ENCODE measurements around the gene DNAJC5.
"Not testable (repeated sequence)": the region's sequence is repeated elsewhere in the genome, so short reads cannot be mapped to it uniquely, and the experiment has no call there.

Gene DNAJC5, protein sequence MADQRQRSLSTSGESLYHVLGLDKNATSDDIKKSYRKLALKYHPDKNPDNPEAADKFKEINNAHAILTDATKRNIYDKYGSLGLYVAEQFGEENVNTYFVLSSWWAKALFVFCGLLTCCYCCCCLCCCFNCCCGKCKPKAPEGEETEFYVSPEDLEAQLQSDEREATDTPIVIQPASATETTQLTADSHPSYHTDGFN

DNA sequence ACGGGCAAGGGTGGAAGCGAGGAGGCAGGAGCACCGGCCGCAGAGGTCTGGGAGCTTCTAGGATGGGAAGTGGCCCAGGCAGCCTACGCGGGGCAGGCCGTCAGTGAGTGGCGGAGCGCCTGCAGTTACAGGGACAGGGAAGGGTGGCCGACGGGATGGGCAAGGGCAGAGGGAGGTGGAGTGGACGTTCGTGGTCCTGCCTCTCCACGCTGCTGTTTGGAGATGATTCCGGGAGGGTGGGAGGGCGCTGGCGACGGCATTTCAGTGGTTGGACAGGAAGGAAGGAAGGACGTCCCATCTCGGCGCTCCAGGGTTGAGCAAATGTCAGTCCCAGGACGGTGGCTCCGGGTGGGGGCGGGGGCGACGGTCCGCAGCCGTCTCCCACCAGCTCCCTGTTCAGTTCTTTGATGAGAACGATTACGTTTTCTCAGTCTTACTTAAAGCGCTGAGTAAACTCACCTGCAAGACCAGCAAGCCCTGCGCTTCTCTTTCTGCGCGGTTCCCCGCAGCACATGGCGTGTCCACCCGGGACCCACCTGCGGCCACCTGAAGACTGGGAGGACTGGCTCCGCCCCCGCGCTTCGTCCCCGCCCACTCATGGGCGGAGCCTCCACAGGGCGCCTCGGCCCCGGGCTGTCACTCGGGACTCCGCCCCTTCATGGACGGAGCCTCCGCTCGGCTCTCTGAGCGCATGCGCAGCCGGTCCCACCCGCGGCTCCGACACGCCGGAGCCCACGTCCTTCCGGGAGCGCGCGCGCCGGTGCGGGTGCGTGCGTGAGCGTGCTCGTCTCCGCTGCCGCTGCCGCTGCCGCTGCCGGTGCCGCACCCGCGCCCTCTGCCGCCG is at the start of gene DNAJC5:
DNAJC5 (plus strand) TSS at position 769 of the 844 bp plus-strand sequence. CDS start 33,220 bp downstream, outside the sequence.
- DNase-seq (ENCODE audit: low read depth in 1 of 2, low spot score in 1 of 2) = peak; percentile 99 to 100
- no peak; the same call in 1 of the 2 replicates for TF ChIP-seq JUND (IDR thresholded peaks at IDR 0.05; ENCODE audit: low read depth)
- in situ Hi-C loops (cut with HindIII; ENCODE audit: low pct_unique_long_range_greater_than_20kb, low sequenced_read_pairs) = no loop called here

DNA sequence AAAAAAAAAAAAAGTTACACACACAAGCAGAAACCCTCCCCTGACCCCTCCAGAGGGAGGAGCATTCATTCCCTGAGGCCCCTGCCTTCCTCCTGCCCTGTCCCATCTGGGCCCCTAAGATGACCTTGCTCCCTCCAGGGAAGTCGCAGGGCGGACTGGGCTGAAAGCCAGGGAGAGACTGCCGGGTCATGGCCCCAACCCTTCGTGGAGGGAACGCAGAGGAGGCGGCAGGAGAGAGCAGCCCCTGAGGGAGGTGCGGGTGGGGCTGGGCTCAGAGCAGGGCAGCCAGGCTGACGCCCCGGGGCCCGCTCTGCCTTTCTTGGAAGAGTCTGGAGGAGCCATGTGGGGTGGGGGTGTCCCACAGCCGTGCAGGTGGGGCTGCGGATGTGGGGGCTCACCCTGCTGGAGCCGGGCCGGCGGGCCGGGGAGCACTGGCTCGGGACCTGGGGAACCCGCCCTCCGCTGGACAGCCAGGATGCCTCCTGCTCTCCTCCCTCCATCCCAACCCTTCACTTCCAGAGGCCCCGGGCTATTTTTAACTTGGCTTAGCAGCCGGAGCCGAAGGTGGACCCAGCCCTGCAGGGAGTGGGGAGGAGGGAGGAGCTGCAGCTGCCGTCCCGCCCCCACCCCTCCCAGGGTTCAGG is 48.7 kb upstream of the DNAJC5 start:
- peak in 1 of 2 experiments; percentile 68 for DNase-seq (ENCODE audit: low read depth in 1 of 2, low spot score in 1 of 2)
- no peak for TF ChIP-seq JUND (IDR thresholded peaks at IDR 0.05; ENCODE audit: low read depth)
- in situ Hi-C loops (cut with HindIII; ENCODE audit: low pct_unique_long_range_greater_than_20kb, low sequenced_read_pairs) = no loop called here

DNA sequence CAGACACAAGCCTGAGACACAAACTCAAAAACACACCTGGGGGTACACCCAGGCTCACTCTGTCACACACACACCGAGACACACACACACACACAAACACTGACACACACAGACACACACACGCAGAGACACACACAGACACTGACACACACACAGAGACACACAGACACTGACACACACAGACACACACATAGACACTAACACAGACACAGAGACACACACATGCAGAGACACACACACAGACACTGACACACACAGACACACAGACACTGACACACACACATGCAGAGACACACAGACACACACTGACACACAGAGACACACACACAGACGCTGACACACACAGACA is 48.1 kb upstream of the DNAJC5 start:
- TF ChIP-seq JUND (IDR thresholded peaks at IDR 0.05; ENCODE audit: low read depth) = no peak
- DNase-seq (ENCODE audit: low read depth in 1 of 2, low spot score in 1 of 2) = no peak
- in situ Hi-C loops (cut with HindIII; ENCODE audit: low pct_unique_long_range_greater_than_20kb, low sequenced_read_pairs) = no loop called here

DNA sequence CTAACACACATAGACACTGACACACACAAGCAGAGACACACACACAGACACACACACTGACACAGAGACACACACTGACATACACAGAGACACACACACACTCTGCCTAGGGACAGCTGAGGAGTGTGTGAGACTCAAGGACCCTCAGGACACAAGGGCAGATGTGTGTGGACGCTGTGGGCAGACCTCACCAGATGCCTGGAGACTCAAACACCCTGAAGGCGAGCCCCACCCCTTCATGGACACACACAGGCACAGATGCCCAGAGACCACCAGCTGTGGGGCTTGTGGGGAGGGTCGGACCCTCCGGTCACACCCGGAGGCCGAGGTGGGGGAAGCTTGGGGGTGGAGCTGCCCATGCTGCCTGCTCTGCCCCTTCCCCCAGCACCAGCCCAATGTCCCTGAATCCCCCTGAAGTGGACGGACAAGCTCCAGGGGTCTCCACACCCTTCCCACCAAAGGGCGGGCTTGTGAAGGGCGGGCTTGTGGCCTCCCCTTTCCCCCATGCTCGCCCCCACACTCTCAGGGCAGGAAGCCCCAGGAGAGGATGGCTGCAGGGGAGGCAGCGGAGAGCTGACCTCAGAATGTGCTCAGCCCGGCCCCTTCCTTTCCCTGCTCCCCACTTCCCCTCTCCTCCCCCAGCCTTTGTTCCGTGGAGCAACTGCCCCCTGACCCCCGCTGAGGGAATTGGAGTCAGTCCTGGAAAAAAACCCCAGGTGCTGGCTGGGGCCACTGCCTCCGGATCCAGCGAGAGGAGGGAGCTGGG is 47.5 kb upstream of the DNAJC5 start:
- TF ChIP-seq JUND (IDR thresholded peaks at IDR 0.05; ENCODE audit: low read depth) = no peak
- in situ Hi-C loops (cut with HindIII; ENCODE audit: low pct_unique_long_range_greater_than_20kb, low sequenced_read_pairs) = no loop called here
- DNase-seq (ENCODE audit: low read depth in 1 of 2, low spot score in 1 of 2) = no peak

DNA sequence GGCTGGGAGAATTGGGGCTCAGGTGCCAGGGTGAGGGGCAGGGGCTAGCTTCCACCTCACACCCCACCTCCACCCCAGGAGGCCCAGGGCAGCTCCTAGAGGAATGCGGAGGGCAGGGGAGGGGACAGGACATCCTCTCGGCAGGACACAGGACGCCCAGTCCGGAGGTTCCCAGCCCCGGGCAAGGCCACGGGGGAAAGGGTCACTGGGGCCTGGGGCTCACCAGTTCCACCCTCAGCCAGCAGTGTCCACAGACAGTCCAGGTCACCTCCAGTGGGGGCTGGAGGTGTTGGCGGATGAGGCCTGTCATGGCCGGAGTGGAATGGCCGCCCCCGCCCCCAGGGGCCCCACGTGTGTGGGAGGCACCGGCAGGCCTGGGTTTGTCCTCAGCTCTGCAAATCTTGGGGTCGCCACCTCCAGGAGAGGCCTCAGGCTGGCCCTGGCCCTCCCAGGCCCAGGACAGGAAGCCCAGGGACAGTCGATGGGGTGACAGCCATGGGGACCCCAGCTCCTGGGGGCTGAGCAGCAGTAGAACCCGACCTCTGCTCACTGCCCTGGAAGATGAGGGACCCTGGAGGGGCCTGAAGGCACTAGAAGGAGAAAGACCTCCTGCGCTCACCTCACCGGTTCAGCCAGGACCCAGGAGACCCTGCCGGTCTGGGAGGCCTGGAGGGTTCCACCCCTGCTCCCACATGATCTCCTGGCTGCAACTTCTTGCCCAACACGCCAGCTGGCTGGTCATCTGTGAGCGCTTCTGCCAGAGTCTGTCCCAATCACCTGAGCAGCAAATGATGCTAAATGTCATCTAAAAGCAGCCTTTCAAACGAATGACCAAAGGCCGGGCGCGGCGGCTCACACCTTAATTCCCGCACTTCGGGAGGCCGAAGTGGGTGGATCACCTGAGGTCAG is 46.7 kb upstream of the DNAJC5 start:
- no peak for DNase-seq (ENCODE audit: low read depth in 1 of 2, low spot score in 1 of 2)
- in situ Hi-C loops (cut with HindIII; ENCODE audit: low pct_unique_long_range_greater_than_20kb, low sequenced_read_pairs) = no loop called here

DNA sequence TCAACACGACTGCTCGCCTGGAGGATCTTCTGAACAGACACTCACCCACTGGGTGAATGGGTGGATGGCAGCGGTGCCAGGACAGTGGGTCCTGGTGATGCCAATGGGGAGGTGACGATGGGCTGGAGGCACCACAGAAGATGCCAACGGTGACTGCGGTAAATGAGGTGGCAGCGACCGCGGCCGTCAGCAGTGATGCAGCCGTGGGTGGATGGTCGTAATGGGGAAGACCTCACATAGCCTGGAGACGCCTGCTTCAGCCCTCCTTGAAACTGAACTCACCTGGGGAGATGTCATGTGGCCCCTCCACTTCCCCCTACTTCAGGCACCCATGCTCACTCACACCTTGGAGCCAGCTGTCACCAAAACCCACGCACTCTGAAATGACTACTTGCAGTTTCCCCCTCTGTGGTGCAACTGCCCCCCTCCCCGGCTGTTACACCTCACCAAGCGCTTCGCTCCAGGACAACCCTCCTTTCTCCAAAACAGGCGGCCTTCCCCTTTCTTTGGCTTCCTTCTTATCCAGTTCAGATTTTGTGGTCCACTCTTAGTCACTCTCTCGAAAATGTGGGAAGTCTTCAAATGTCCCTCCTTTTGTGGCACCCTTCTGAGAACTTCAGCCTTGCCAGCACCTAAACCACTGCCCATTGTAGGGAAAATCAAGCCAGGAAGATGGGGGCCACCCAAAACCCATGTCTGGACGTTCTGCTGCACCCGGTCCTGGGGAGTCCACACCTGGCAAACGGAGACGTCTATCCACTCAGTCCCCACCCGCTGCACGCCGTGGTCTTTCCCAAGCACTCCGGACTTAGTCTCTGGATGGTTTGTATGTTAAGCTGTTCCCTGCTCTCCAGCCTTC is 44.0 kb upstream of the DNAJC5 start:
- no peak for DNase-seq (ENCODE audit: low read depth in 1 of 2, low spot score in 1 of 2)
- in situ Hi-C loops (cut with HindIII; ENCODE audit: low pct_unique_long_range_greater_than_20kb, low sequenced_read_pairs) = no loop called here
- no peak for TF ChIP-seq JUND (IDR thresholded peaks at IDR 0.05; ENCODE audit: low read depth)

More for the DNA sequence above, 46.7 kb upstream of the DNAJC5 start:
- TF ChIP-seq JUND (IDR thresholded peaks at IDR 0.05; ENCODE audit: low read depth) = no peak

DNA sequence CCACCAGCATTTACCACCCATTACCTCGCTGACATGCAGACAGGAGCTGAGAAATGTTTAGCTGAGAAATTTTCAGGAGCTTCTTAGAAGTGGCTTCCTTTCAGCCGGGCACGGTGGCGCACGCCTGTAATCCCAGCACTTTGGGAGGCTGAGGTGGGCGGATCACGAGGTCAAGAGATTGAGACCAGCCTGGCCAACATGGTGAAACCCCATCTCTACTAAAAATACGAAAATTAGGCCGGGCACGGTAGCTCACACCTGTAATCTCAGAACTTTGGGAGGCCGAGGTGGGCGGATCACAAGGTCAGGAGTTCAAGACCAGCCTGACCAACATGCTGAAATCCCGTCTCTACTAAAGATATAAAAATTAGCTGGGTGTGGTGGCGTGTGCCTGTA is 43.4 kb upstream of the DNAJC5 start:
- DNase-seq (ENCODE audit: low read depth in 1 of 2, low spot score in 1 of 2); in situ Hi-C loops (cut with HindIII; ENCODE audit: low pct_unique_long_range_greater_than_20kb, low sequenced_read_pairs): not testable (repeated sequence)

DNA sequence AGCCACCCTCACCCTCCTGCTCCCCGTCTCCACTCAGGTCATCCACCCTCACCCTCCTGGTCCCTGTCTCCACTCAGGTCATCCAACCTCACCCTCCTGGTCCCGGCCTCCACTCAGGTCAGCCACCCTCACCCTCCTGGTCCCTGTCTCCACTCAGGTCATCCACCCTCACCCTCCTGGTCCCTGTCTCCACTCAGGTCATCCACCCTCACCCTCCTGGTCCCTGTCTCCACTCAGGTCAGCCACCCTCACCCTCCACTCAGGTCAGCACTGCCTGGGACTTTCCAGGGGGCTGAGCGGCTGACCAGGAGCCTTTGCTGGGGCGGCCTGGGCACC is 41.2 kb upstream of the DNAJC5 start:
- DNase-seq (ENCODE audit: low read depth in 1 of 2, low spot score in 1 of 2); in situ Hi-C loops (cut with HindIII; ENCODE audit: low pct_unique_long_range_greater_than_20kb, low sequenced_read_pairs): not testable (repeated sequence)

DNA sequence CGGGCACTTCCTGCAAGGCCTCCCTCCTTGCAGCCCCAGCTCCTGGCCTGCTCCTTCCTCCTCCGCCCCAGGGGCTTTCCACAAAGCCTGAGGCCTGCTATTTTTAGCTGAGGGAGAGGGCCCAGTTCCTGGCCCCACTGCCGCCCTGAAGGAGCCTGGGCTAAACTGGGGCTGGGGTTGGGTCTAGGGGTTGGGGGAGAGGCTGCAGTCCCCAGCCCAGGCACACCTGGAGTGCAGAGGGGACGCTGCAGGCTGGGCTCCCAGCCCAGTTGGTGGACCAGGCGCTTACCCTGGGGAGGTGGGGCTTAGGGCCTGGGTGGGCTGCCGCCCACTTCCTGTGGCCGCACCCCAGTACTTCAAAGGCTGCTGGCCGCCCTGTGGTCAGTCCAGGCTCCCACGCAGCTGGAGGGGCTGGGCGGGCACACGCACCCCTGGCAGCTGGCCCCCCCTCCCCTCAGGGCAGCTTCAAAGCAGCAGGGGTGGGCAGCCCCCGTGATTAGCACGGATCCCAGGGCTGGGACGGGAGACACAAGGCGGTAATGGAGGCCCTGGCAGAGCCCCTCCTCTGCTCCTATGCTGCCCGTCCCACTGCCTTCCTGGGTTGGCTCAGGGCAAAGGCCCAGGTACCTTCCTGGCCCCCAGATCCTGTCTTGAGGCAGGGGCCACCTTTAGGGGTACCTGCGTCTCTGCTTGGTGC is 40.7 kb upstream of the DNAJC5 start:
- no peak for DNase-seq (ENCODE audit: low read depth in 1 of 2, low spot score in 1 of 2)
- no peak for TF ChIP-seq JUND (IDR thresholded peaks at IDR 0.05; ENCODE audit: low read depth)
- in situ Hi-C loops (cut with HindIII; ENCODE audit: low pct_unique_long_range_greater_than_20kb, low sequenced_read_pairs) = no loop called here

DNA sequence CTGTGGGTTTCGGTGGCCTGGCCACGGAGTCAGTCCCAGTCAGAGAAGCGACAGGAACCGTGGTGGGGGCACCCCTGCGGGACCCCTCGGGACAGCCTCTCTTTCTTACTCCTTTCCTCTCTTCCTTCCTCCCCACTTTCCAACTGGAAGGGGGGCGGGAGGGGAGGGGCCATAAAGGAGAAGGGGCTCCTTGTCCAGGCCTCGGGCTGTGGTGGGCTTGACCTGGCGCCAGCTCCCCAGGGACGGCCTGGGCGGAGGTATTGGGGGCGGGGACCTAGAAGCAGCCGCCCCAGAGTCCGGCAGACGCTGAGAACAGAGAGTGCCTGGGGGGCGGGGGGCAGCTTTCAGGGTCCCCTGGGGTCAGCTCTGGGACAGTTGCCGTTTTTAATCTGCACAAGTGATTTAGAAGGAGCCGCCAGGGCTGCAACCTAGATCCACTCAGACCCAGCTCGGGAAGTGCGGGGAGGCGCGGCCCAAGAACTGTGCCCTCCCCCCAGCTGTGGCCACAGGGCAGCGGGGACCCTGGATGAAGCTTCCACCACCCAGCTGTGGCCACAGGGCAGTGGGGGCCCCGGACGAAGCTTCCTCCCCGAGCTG is 40.1 kb upstream of the DNAJC5 start:
- no peak for TF ChIP-seq JUND (IDR thresholded peaks at IDR 0.05; ENCODE audit: low read depth)
- in situ Hi-C loops (cut with HindIII; ENCODE audit: low pct_unique_long_range_greater_than_20kb, low sequenced_read_pairs) = no loop called here
- DNase-seq (ENCODE audit: low read depth in 1 of 2, low spot score in 1 of 2) = no peak

Measured in T47D (cell line).